Endodermal cell (in vitro differentiated cells): ENCODE results near the gene OXCT2. TPM values are rescaled to one million over a fixed set of nuclear protein-coding genes. Genes with fewer than 3 reads are reported as not detected.
"Not testable (repeated sequence)": the region's sequence is repeated elsewhere in the genome, so short reads cannot be mapped to it uniquely, and the experiment has no call there.

Source experiments
- DNase-seq: peaks from one replicate; pipeline ENCODE4 v3.0.0-alpha.2; 2017
- H3K27ac ChIP-seq: 2 replicates; pipeline ENCODE4 v1.5.1; 2013; ENCODE audit warnings: mild to moderate bottlenecking, low read depth, low read length, moderate library complexity
- H3K27me3 ChIP-seq: 2 replicates; pipeline ENCODE4 v1.6.1; 2013; ENCODE audit warnings: mild to moderate bottlenecking, low read length, moderate library complexity; ENCODE audit not compliant: insufficient read depth, control insufficient read depth, poor library complexity, severe bottlenecking
- H3K36me3 ChIP-seq: 2 replicates; pipeline ENCODE4 v1.7.0; 2013; ENCODE audit warnings: mild to moderate bottlenecking, low read length, moderate library complexity; ENCODE audit not compliant: control insufficient read depth, insufficient read depth
- H3K4me1 ChIP-seq: one replicate; pipeline ENCODE4 v1.7.0; 2013; ENCODE audit warnings: low read length; ENCODE audit not compliant: control insufficient read depth, insufficient read depth
- H3K4me3 ChIP-seq: 2 replicates; pipeline ENCODE4 v1.5.1; 2013; ENCODE audit warnings: mild to moderate bottlenecking, low read length, moderate library complexity
- H3K9ac ChIP-seq: 2 replicates; pipeline ENCODE4 v1.6.1; 2013; ENCODE audit warnings: mild to moderate bottlenecking, low read length, moderate library complexity; ENCODE audit not compliant: poor library complexity, severe bottlenecking; ENCODE audit errors: extremely low read depth
- H3K9me3 ChIP-seq: 2 replicates; pipeline ENCODE4 v1.6.1; 2013; ENCODE audit warnings: mild to moderate bottlenecking, low read length, moderate library complexity; ENCODE audit not compliant: control insufficient read depth
- H3K27ac Mint-ChIP-seq: 2 replicates; pipeline ENCODE4 v1.8.0; 2020; ENCODE audit warnings: mixed read lengths
- H3K27me3 Mint-ChIP-seq: 2 replicates; pipeline ENCODE4 v1.8.0; 2021; ENCODE audit warnings: mild to moderate bottlenecking, mixed read lengths; ENCODE audit not compliant: insufficient read depth
- H3K36me3 Mint-ChIP-seq: 2 replicates; pipeline ENCODE4 v1.8.0; 2020; ENCODE audit warnings: low read depth, mixed read lengths
- H3K4me1 Mint-ChIP-seq: 2 replicates; pipeline ENCODE4 v1.8.0; 2020; ENCODE audit warnings: mixed read lengths
- H3K4me3 Mint-ChIP-seq: 2 replicates; pipeline ENCODE4 v1.8.0; 2020; ENCODE audit warnings: mild to moderate bottlenecking, moderate library complexity, mixed read lengths
- H3K9me3 Mint-ChIP-seq: 2 replicates; pipeline ENCODE4 v1.8.0; 2020; ENCODE audit warnings: mild to moderate bottlenecking, mixed read lengths
- WGBS, 2 experiments: methylation state at CpG; one replicate each; pipeline versions ENCODE4 v1.1.5 to v1.1.7; 2013; ENCODE audit warnings: missing lambda C conversion rate in 2 of 2, mixed read lengths in 1 of 2; ENCODE audit not compliant: insufficient coverage in 1 of 2, insufficient read length in 1 of 2; 5-methylcytosine and 5-hydroxymethylcytosine counted together
- total RNA-seq, 2 donors: library from RNA; stranded (reverse); fragmentation: NEBNext Ultra II Directional in 1 of 2; extraction: Animal tissue kit (Norgen Biotek cat#: 25700) in 1 of 2; gene quantifications; 2 replicates in 1 of 2; 3 replicates in 1 of 2; pipeline ENCODE4 v1.2.1, GENCODE V29; 2021
- TF ChIP-seq, protein P1 (sequence below): fragments of 200-600 bp; sonication (generic); conservative IDR thresholded peaks from 2 replicates; pipeline ENCODE4 v1.5.0; 2021; ENCODE audit warnings: antibody characterized with exemption, mild to moderate bottlenecking

OXCT2 gene
- total RNA-seq, 2 donors from 2014 or later = 1.8 TPM

DNA sequence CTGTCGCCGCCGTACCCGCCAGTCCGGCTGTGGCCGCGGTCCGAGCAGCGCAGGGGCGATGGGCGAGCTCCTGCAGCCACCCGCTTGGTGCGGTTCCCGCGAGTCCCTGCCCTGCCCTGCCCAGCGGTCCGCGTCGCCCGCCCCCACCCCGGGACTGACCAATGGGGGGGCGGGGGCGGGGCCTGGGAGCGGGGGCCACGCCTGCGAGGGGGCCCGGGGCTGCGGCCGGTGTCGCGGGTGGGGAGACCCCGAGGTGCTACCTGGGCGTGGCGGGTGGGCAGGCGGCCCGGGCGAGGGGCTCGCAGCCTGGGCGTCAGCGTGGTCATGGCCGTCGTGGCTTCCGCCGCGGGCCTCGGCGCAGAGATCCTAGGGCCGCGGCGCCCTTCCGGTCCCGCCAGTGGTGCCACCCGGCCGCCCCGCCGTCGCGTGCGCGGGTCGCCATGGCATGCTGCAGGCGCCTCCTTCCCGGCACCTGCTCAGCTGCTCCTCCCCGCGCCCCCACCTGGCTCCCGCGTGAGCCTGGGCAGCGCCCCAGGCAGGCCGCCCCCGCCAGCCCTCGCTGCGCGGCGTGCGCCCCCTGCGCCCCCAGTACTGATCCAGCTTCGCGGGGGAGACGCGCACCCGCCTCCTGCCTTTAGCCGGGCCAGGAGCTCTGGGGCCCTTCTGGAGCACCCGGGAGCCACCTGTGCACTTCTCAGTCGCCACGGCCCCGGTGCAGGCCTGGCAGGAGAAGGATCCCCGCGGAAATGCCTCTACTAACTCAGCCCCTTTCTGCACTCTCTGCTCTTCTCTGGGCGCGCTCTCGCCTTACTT is 17.8 kb upstream of the OXCT2 start, which contains the start of gene BMP8B:
Gene BMP8B, minus strand, starts transcription at position 108 of the 813 bp plus-strand sequence. CDS start 380 bp downstream, outside the sequence.
- TF ChIP-seq, protein P1, sequence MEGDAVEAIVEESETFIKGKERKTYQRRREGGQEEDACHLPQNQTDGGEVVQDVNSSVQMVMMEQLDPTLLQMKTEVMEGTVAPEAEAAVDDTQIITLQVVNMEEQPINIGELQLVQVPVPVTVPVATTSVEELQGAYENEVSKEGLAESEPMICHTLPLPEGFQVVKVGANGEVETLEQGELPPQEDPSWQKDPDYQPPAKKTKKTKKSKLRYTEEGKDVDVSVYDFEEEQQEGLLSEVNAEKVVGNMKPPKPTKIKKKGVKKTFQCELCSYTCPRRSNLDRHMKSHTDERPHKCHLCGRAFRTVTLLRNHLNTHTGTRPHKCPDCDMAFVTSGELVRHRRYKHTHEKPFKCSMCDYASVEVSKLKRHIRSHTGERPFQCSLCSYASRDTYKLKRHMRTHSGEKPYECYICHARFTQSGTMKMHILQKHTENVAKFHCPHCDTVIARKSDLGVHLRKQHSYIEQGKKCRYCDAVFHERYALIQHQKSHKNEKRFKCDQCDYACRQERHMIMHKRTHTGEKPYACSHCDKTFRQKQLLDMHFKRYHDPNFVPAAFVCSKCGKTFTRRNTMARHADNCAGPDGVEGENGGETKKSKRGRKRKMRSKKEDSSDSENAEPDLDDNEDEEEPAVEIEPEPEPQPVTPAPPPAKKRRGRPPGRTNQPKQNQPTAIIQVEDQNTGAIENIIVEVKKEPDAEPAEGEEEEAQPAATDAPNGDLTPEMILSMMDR = no peak
- Mint-ChIP-seq H3K9me3 (no peaks in the 10 kb centered on the region), H3K27ac (no peak within 1 kb of the TSS), H3K4me3 (peak within 1 kb of the TSS; percentile 50), H3K36me3 (no peaks in the 10 kb centered on the region), H3K4me1 (peaks cover 2% of the 10 kb centered on the region), H3K27me3 (peaks cover 79% of the 10 kb centered on the region)
- Histone ChIP-seq H3K9ac (no peak within 1 kb of the TSS), H3K27me3 (peaks cover 83% of the 10 kb centered on the region), H3K4me3 (peak within 1 kb of the TSS; percentile 56), H3K27ac (no peak within 1 kb of the TSS), H3K9me3 (no peaks in the 10 kb centered on the region), H3K4me1 (no peaks in the 10 kb centered on the region), H3K36me3 (no peaks in the 10 kb centered on the region)
- 2 to 4% methylated on average over 22 to 91 of the region's 91 CpGs for WGBS, 2 experiments
- DNase-seq = peak; percentile 85

GRCh38 chr1:39788426-39788757 is 17.2 kb upstream of the OXCT2 start:
- Histone ChIP-seq H3K9ac (no peak overlapping the region), H3K27ac (no peak overlapping the region), H3K27me3 (peaks cover 84% of the 10 kb centered on the region), H3K4me3 (no peak overlapping the region), H3K36me3 (no peaks in the 10 kb centered on the region), H3K4me1 (no peaks in the 10 kb centered on the region), H3K9me3 (no peaks in the 10 kb centered on the region)
- peaks cover 2% of the 10 kb centered on the region for H3K4me1 Mint-ChIP-seq
- TF ChIP-seq, protein P1 = no peak
- H3K9me3 Mint-ChIP-seq = no peaks in the 10 kb centered on the region
- no peak for DNase-seq
- WGBS, 2 experiments = 0 to 2% methylated on average over 5 to 51 of the region's 51 CpGs
- no peak overlapping the region for H3K27ac Mint-ChIP-seq
- peaks cover 79% of the 10 kb centered on the region for H3K27me3 Mint-ChIP-seq
- H3K4me3 Mint-ChIP-seq = no peak overlapping the region
- no peaks in the 10 kb centered on the region for H3K36me3 Mint-ChIP-seq

DNA sequence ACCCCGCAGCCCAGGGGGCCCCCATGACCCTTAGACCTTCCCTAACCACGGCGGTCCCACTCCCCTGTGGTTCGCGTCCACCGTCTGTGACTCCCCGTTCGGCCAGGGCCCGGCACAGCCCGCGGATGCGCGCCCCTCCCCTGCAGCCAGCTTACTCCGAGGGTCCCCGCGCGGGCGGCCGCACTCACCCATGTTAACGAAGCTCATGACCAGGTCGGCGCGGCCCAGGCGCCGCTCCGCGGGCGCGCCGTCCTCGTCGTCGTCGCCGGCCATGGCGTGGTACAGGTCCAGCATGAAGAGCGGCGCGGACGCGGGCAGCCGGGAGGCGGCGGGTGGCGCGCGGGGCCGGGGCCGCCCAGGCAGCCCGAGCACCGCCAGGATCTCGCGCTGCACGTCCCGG is 16.8 kb upstream of the OXCT2 start:
- H3K27me3 ChIP-seq = peaks cover 85% of the 10 kb centered on the region
- not testable (repeated sequence) for H3K36me3 ChIP-seq

More for the DNA sequence above, 16.8 kb upstream of the OXCT2 start:
- Mint-ChIP-seq H3K27me3 (peaks cover 79% of the 10 kb centered on the region), H3K4me3 (peak overlapping the region; percentile 15)
- not testable (repeated sequence) for H3K9ac ChIP-seq, H3K36me3 Mint-ChIP-seq, H3K27ac ChIP-seq, H3K4me1 Mint-ChIP-seq, H3K27ac Mint-ChIP-seq, H3K9me3 Mint-ChIP-seq, H3K9me3 ChIP-seq, H3K4me1 ChIP-seq, H3K4me3 ChIP-seq
- 5 to 9% methylated on average over 4 to 54 of the region's 55 CpGs for WGBS, 2 experiments
- peak; percentile 56 for DNase-seq
